IMR-90 (cell line): ENCODE data around the gene NFIA.

ENCODE experiments used
- NFE2L2 ChIP-seq: fragments of 150-350 bp; IDR thresholded peaks from 2 replicates; pipeline ENCODE4 v1.6.1; 2016; ENCODE audit warnings: low read depth, mild to moderate bottlenecking, low read length
- TF ChIP-seq, protein P1 (sequence below): conservative IDR thresholded peaks from 2 replicates; pipeline ENCODE4 v1.5.1; 2012; ENCODE audit warnings: mild to moderate bottlenecking, low read depth, low read length, improper control_type of control experiment

GRCh38 chr1:61151565-61151964, 69.2 kb downstream of the NFIA start:
- TF ChIP-seq, protein P1, sequence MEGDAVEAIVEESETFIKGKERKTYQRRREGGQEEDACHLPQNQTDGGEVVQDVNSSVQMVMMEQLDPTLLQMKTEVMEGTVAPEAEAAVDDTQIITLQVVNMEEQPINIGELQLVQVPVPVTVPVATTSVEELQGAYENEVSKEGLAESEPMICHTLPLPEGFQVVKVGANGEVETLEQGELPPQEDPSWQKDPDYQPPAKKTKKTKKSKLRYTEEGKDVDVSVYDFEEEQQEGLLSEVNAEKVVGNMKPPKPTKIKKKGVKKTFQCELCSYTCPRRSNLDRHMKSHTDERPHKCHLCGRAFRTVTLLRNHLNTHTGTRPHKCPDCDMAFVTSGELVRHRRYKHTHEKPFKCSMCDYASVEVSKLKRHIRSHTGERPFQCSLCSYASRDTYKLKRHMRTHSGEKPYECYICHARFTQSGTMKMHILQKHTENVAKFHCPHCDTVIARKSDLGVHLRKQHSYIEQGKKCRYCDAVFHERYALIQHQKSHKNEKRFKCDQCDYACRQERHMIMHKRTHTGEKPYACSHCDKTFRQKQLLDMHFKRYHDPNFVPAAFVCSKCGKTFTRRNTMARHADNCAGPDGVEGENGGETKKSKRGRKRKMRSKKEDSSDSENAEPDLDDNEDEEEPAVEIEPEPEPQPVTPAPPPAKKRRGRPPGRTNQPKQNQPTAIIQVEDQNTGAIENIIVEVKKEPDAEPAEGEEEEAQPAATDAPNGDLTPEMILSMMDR, result no peak
- no peak for TF ChIP-seq NFE2L2
